Measurements from ENCODE around the gene TMPRSS7. TPM values are rescaled to one million over a fixed set of nuclear protein-coding genes. Genes with fewer than 3 reads are reported as not detected.

The TMPRSS7 gene
- polyA plus RNA-seq, 1 of the 3 experiments (the other 2 are of a cell fraction): 0.02 TPM

DNA sequence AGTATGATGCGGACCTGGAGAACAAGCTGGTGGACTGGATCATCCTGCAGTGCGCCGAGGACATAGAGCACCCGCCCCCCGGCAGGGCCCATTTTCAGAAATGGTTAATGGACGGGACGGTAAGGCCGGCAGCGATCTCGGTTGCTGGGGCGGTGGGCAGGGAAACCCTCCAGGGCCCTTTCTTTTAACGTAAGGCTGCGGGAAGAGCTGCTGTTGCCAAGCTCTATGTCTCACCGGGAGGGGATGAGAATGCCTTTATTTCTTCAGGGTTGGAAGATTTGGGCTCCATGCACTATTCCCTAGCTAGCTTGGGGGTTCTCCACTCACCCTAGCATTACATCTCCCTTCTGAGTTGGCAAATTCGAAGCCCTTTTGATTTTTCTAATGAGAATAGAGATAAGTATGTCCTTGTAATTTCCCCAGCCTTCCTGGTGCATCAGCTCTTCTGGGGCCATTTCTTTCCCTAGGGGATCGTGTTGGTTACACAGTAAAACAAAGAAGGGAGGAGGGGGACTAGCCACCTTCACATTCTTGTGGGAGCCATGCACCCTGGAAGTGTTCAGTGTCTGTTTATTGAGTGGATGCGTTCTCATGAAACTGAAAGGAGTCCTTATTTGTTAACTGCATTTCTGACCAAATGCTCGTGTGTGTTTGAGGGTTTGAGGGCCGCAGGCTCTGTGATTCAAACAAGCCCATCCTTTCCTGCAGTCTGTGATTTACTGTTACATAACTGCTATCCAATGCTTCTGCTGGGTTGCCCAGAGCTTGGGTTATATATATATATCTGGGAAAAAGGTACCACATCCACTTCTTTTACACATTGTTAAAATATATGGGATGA, 34.8 kb upstream of the TMPRSS7 start:
- Histone ChIP-seq H3K9ac (peak overlapping the region; percentile 61), H3K36me3 (replicated peaks in 1 of 2; ENCODE audit: control insufficient read depth in 1 of 2, insufficient read depth in 2 of 2, low read length in 1 of 2) (peaks cover 0 to 3% of the 10 kb centered on the region in 2 experiments), H3K9me2 (no peaks in the 10 kb centered on the region), H3K79me2 (ENCODE audit: insufficient read depth) (no peaks in the 10 kb centered on the region), H3K4me2 (peak overlapping the region; percentile 84), H2AFZ (ENCODE audit: low read depth) (peak overlapping the region; percentile 94), H3K4me3 (ENCODE audit: low read depth in 2 of 2, low read length in 1 of 2) (peak overlapping the region; percentile 61 to 77), H3K27ac (ENCODE audit: low read depth in 2 of 2, low read length in 1 of 2) (peak overlapping the region; percentile 29 to 96), H3K4me1 (ENCODE audit: control insufficient read depth in 1 of 2, insufficient read depth in 2 of 2, low read depth in 1 of 2, low read length in 1 of 2) (peaks cover 12 to 33% of the 10 kb centered on the region in 2 experiments; a peak in 3 of 4 replicates), H3K27me3 (ENCODE audit: insufficient read depth) (no peaks in the 10 kb centered on the region), H4K20me1 (ENCODE audit: insufficient read depth) (no peaks in the 10 kb centered on the region), H3K9me3 (no peaks in the 10 kb centered on the region), H3F3A (replicated peaks; ENCODE audit: insufficient read depth) (no peaks in the 10 kb centered on the region)
- TF ChIP-seq SMC3 (IDR thresholded peaks at IDR 0.05; ENCODE audit: low read depth, low read length) (no peak), RXRA (IDR thresholded peaks at IDR 0.05; ENCODE audit: borderline replicate concordance, low read depth) (no peak), TAF1 (IDR thresholded peaks at IDR 0.05; ENCODE audit: borderline replicate concordance, low read depth, low read length) (no peak; the same call in 1 of the 2 replicates)
- TF ChIP-seq, protein P1, sequence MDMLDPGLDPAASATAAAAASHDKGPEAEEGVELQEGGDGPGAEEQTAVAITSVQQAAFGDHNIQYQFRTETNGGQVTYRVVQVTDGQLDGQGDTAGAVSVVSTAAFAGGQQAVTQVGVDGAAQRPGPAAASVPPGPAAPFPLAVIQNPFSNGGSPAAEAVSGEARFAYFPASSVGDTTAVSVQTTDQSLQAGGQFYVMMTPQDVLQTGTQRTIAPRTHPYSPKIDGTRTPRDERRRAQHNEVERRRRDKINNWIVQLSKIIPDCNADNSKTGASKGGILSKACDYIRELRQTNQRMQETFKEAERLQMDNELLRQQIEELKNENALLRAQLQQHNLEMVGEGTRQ (IDR thresholded peaks at IDR 0.05; ENCODE audit: borderline replicate concordance, low read depth, low read length): no peak
- TF ChIP-seq, protein P2, sequence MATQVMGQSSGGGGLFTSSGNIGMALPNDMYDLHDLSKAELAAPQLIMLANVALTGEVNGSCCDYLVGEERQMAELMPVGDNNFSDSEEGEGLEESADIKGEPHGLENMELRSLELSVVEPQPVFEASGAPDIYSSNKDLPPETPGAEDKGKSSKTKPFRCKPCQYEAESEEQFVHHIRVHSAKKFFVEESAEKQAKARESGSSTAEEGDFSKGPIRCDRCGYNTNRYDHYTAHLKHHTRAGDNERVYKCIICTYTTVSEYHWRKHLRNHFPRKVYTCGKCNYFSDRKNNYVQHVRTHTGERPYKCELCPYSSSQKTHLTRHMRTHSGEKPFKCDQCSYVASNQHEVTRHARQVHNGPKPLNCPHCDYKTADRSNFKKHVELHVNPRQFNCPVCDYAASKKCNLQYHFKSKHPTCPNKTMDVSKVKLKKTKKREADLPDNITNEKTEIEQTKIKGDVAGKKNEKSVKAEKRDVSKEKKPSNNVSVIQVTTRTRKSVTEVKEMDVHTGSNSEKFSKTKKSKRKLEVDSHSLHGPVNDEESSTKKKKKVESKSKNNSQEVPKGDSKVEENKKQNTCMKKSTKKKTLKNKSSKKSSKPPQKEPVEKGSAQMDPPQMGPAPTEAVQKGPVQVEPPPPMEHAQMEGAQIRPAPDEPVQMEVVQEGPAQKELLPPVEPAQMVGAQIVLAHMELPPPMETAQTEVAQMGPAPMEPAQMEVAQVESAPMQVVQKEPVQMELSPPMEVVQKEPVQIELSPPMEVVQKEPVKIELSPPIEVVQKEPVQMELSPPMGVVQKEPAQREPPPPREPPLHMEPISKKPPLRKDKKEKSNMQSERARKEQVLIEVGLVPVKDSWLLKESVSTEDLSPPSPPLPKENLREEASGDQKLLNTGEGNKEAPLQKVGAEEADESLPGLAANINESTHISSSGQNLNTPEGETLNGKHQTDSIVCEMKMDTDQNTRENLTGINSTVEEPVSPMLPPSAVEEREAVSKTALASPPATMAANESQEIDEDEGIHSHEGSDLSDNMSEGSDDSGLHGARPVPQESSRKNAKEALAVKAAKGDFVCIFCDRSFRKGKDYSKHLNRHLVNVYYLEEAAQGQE (IDR thresholded peaks at IDR 0.05; ENCODE audit: low read depth, low read length): no peak
- TF ChIP-seq, protein P3, sequence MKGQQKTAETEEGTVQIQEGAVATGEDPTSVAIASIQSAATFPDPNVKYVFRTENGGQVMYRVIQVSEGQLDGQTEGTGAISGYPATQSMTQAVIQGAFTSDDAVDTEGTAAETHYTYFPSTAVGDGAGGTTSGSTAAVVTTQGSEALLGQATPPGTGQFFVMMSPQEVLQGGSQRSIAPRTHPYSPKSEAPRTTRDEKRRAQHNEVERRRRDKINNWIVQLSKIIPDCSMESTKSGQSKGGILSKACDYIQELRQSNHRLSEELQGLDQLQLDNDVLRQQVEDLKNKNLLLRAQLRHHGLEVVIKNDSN (IDR thresholded peaks at IDR 0.05; ENCODE audit: borderline replicate concordance, low read depth): no peak
- WGBS (ENCODE audit: low lambda C conversion rate): 16% methylated on average over 9 of the region's 19 CpGs
- ChIA-PET CTCF (interaction anchor here (1.0 to 14.5 kb wide), 8 partner anchors 9 to 283 kb away, joined by 3 to 165 read pairs (median 11); partner anchors contain the start of gene ABHD10), POLR2A (interaction anchor here (0.9 to 3.0 kb wide), 5 partner anchors 8 to 322 kb away, joined by 3 to 20 read pairs (median 7); partner anchors contain the start of genes ABHD10 and TMPRSS7)
- DNase-seq: peak; percentile 32

DNA sequence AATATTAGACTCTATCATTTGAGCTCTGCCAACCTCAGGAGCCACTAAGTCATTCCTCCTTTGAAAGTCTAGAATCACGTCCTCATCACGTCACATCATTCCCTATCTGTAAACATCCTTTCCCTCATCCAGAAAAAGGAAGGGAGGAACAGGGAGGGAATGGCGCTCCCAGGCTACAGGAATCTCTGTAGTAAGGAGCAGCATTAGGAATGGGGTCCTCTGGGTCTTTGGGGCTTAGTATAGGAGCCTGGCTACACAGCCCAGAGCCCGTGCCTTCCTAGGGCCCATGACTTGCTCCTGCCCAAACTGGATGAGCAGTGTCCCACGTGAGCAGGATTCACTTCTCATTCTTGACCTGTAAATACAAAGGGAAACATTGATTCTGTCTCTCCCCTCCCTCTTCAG, 34.2 kb upstream of the TMPRSS7 start:
- no peaks in the 10 kb centered on the region for H3F3A ChIP-seq (replicated peaks; ENCODE audit: insufficient read depth)
- ChIA-PET POLR2A (interaction anchor here (0.9 to 3.0 kb wide), 3 partner anchors 14 to 322 kb away, joined by 3 to 20 read pairs (median 4); partner anchors contain the start of gene ABHD10), CTCF (interaction anchor here (1.0 to 14.5 kb wide), 6 partner anchors 10 to 284 kb away, joined by 3 to 165 read pairs (median 11); partner anchors contain the start of gene ABHD10)
- H3K4me3 ChIP-seq (ENCODE audit: low read depth in 2 of 2, low read length in 1 of 2): peak overlapping the region; percentile 61 to 77; a peak in 3 of 4 replicates
- peak overlapping the region; percentile 84 for H3K4me2 ChIP-seq
- H4K20me1 ChIP-seq (ENCODE audit: insufficient read depth): no peaks in the 10 kb centered on the region
- no peaks in the 10 kb centered on the region for H3K9me3 ChIP-seq
- H3K9ac ChIP-seq: no peak overlapping the region
- peaks cover 0 to 3% of the 10 kb centered on the region in 2 experiments for H3K36me3 ChIP-seq (replicated peaks in 1 of 2; ENCODE audit: control insufficient read depth in 1 of 2, insufficient read depth in 2 of 2, low read length in 1 of 2)
- WGBS (ENCODE audit: low lambda C conversion rate): 60% methylated on average over 5 of the region's 5 CpGs
- peaks cover 12 to 33% of the 10 kb centered on the region in 2 experiments; a peak in 3 of 4 replicates for H3K4me1 ChIP-seq (ENCODE audit: control insufficient read depth in 1 of 2, insufficient read depth in 2 of 2, low read depth in 1 of 2, low read length in 1 of 2)
- H3K27me3 ChIP-seq (ENCODE audit: insufficient read depth): no peaks in the 10 kb centered on the region
- no peaks in the 10 kb centered on the region for H3K9me2 ChIP-seq
- H2AFZ ChIP-seq (ENCODE audit: low read depth): peak overlapping the region; percentile 94; the same call in 1 of the 2 replicates
- H3K79me2 ChIP-seq (ENCODE audit: insufficient read depth): no peaks in the 10 kb centered on the region
- H3K27ac ChIP-seq (ENCODE audit: low read depth in 2 of 2, low read length in 1 of 2): peak overlapping the region in 1 of 2 experiments; percentile 96; a peak in 2 of 4 replicates
- DNase-seq: peak; percentile 14
- no peak for TF ChIP-seq TAF1 (IDR thresholded peaks at IDR 0.05; ENCODE audit: borderline replicate concordance, low read depth, low read length)
- TF ChIP-seq YY1 (IDR thresholded peaks at IDR 0.05; ENCODE audit: low read depth): no peak
- TF ChIP-seq, protein P4, sequence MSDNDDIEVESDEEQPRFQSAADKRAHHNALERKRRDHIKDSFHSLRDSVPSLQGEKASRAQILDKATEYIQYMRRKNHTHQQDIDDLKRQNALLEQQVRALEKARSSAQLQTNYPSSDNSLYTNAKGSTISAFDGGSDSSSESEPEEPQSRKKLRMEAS (IDR thresholded peaks at IDR 0.05; ENCODE audit: low read depth): no peak
- TF ChIP-seq EZH2phosphoT487 (IDR thresholded peaks at IDR 0.05; ENCODE audit: borderline replicate concordance, low read depth): no peak
- TF ChIP-seq RXRA (IDR thresholded peaks at IDR 0.05; ENCODE audit: borderline replicate concordance, low read depth): no peak
- TF ChIP-seq RFX5 (IDR thresholded peaks at IDR 0.05; ENCODE audit: low read length): no peak
- no peak for TF ChIP-seq POLR2AphosphoS5 (IDR thresholded peaks at IDR 0.05; ENCODE audit: low read depth, low read length)
- TF ChIP-seq NFIC (IDR thresholded peaks at IDR 0.05; ENCODE audit: borderline replicate concordance): no peak
- no peak for TF ChIP-seq SMC3 (IDR thresholded peaks at IDR 0.05; ENCODE audit: low read depth, low read length)
- TF ChIP-seq TEAD4 (IDR thresholded peaks at IDR 0.05; ENCODE audit: borderline replicate concordance, insufficient read depth): no peak
- TF ChIP-seq SIN3A (IDR thresholded peaks at IDR 0.05; ENCODE audit: borderline replicate concordance, low read depth, low read length): no peak
- no peak for TF ChIP-seq TCF12 (IDR thresholded peaks at IDR 0.05)
- TF ChIP-seq CHD2 (IDR thresholded peaks at IDR 0.05; ENCODE audit: low read length, partially characterized antibody): no peak
- TF ChIP-seq, protein P3 (IDR thresholded peaks at IDR 0.05; ENCODE audit: borderline replicate concordance, low read depth): no peak

Data from SK-N-SH (cell line).